T1000 (cell line): Measurements from ENCODE around the gene PRKAR1B.
"Not testable (repeated sequence)": the region's sequence is repeated elsewhere in the genome, so short reads cannot be mapped to it uniquely, and the experiment has no call there.

ENCODE experiments used
- DNase-seq: peaks from one replicate; lab custom pipeline; 2025; ENCODE audit warnings: mixed read lengths; lab: John Stamatoyannopoulos, UW

Gene PRKAR1B

GRCh38 chr7:644381-645305, 82.4 kb downstream of the PRKAR1B start:
- no peak for DNase-seq

GRCh38 chr7:641966-642365, 85.1 kb downstream of the PRKAR1B start:
- DNase-seq = no peak

- DNase-seq = no peak
These were observed 85.8 kb downstream of the PRKAR1B start for GRCh38 chr7:641269-641671.

- no peak for DNase-seq
These were observed 88.6 kb downstream of the PRKAR1B start for GRCh38 chr7:638256-639011.

GRCh38 chr7:637826-638225, 89.3 kb downstream of the PRKAR1B start:
- no peak for DNase-seq

- no peak for DNase-seq
These were observed 90.7 kb downstream of the PRKAR1B start for GRCh38 chr7:636396-636795.

GRCh38 chr7:635687-636382, 91.2 kb downstream of the PRKAR1B start:
- DNase-seq = not testable (repeated sequence)

- DNase-seq = no peak
These were observed 91.9 kb downstream of the PRKAR1B start for GRCh38 chr7:635227-635626.

GRCh38 chr7:633381-634018, 93.6 kb downstream of the PRKAR1B start:
- DNase-seq = no peak

- DNase-seq = no peak
These were observed 94.3 kb downstream of the PRKAR1B start for GRCh38 chr7:632831-633210.

- no peak for DNase-seq
These were observed 94.9 kb downstream of the PRKAR1B start for GRCh38 chr7:631964-632830.

GRCh38 chr7:631291-631711, 95.8 kb downstream of the PRKAR1B start:
- DNase-seq = no peak

- no peak for DNase-seq
These were observed 96.5 kb downstream of the PRKAR1B start for GRCh38 chr7:630539-630938.

- no peak for DNase-seq
These were observed 97.0 kb downstream of the PRKAR1B start for GRCh38 chr7:630111-630511.

GRCh38 chr7:628826-629225, 98.3 kb downstream of the PRKAR1B start:
- DNase-seq = no peak

GRCh38 chr7:628402-628763, 98.7 kb downstream of the PRKAR1B start:
- no peak for DNase-seq

- DNase-seq = no peak
These were observed 99.2 kb downstream of the PRKAR1B start for GRCh38 chr7:627661-628401.

GRCh38 chr7:625376-625971, 101.6 kb downstream of the PRKAR1B start:
- no peak for DNase-seq

- no peak for DNase-seq
These were observed 103.6 kb downstream of the PRKAR1B start for GRCh38 chr7:623464-623863.
